Thymus (tissue), 11 donors: Measurements from ENCODE around the gene DRG2. TPM values are rescaled to one million over a fixed set of nuclear protein-coding genes. Genes with fewer than 3 reads are reported as not detected.

Source experiments
- DNase-seq, 9 donors: peaks; one replicate each; pipeline ENCODE4 v3.0.0-alpha.2; 2013; ENCODE audit warnings: low spot score in 9 of 9, low read depth in 6 of 9, missing footprints in 1 of 9
- H3K27ac ChIP-seq, 2 donors: one replicate each; pipeline ENCODE4 v1.5.1; 2013; ENCODE audit warnings: control low read depth in 1 of 2, low read depth in 1 of 2, low read length in 1 of 2, mild to moderate bottlenecking in 1 of 2, moderate library complexity in 1 of 2
- H3K27me3 ChIP-seq, 2 donors: one replicate each; pipeline ENCODE4 v1.5.1; 2013; ENCODE audit warnings: low read length in 1 of 2; ENCODE audit not compliant: control insufficient read depth in 2 of 2, insufficient read depth in 1 of 2
- H3K36me3 ChIP-seq, 2 donors: one replicate each; pipeline ENCODE4 v1.5.1; 2013; ENCODE audit warnings: low read length in 1 of 2, mild to moderate bottlenecking in 1 of 2, moderate library complexity in 1 of 2; ENCODE audit not compliant: control insufficient read depth in 2 of 2, insufficient read depth in 2 of 2
- H3K4me1 ChIP-seq, 2 donors: one replicate each; pipeline ENCODE4 v1.5.1; 2013; ENCODE audit warnings: low read length in 2 of 2; ENCODE audit not compliant: control insufficient read depth in 2 of 2, insufficient read depth in 2 of 2
- H3K4me3 ChIP-seq, 2 donors: one replicate each; pipeline ENCODE4 v1.5.1; 2013; ENCODE audit warnings: low read length in 2 of 2, control low read depth in 1 of 2, mild to moderate bottlenecking in 1 of 2
- H3K9me3 ChIP-seq, 2 donors: one replicate each; pipeline ENCODE4 v1.5.1; 2013; ENCODE audit warnings: low read length in 1 of 2, mild to moderate bottlenecking in 1 of 2; ENCODE audit not compliant: control insufficient read depth in 2 of 2, insufficient read depth in 1 of 2
- WGBS: extraction: QIAGEN DNeasy Blood & Tissue Kit; methylation state at CpG from one replicate; pipeline ENCODE4 v1.1.7; 2013; 5-methylcytosine and 5-hydroxymethylcytosine counted together
- polyA plus RNA-seq: library from polyadenylated mRNA; stranded (reverse); fragments of 200-250 nt; gene quantifications from one replicate; pipeline ENCODE4 v1.2.3, GENCODE V29; 2013
- total RNA-seq: library from RNA; stranded (reverse); fragments of 120-200 nt; gene quantifications from one replicate; pipeline ENCODE4 v1.2.4, GENCODE V29; 2013
- donor health status: healthy.

Gene DRG2
- total and polyA plus RNA-seq, 2 donors: 32.4 to 46.4 TPM

DNA sequence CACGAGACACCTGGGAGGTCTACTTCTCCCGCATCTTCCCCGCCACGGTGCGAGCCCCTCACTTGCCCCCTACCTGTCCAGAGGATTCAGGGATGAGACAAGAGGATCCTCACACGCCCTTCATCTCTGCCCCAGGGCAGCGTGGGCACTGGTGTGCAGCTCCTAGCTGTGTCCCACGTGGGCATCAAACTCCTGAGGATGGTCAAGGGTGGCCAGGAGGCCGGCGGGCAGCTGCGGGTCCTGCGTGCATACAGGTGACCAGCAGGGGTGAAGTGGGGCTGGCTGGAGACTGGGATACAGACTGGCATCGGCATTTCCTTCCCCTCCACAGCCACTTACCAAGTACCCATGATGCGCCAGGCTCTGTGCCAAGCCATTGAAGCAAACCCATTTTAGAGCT is 67.4 kb downstream of the DRG2 start:
- Histone ChIP-seq H3K9me3 (peaks cover 0 to 4% of the 10 kb centered on the region in 2 donors), H3K27ac (no peak overlapping the region), H3K4me1 (peaks cover 0 to 17% of the 10 kb centered on the region in 2 donors), H3K36me3 (no peaks in the 10 kb centered on the region), H3K4me3 (no peak overlapping the region), H3K27me3 (peaks cover 0 to 39% of the 10 kb centered on the region in 2 donors)
- 96% methylated on average over 14 of the region's 14 CpGs for WGBS
- no peak for DNase-seq

DNA sequence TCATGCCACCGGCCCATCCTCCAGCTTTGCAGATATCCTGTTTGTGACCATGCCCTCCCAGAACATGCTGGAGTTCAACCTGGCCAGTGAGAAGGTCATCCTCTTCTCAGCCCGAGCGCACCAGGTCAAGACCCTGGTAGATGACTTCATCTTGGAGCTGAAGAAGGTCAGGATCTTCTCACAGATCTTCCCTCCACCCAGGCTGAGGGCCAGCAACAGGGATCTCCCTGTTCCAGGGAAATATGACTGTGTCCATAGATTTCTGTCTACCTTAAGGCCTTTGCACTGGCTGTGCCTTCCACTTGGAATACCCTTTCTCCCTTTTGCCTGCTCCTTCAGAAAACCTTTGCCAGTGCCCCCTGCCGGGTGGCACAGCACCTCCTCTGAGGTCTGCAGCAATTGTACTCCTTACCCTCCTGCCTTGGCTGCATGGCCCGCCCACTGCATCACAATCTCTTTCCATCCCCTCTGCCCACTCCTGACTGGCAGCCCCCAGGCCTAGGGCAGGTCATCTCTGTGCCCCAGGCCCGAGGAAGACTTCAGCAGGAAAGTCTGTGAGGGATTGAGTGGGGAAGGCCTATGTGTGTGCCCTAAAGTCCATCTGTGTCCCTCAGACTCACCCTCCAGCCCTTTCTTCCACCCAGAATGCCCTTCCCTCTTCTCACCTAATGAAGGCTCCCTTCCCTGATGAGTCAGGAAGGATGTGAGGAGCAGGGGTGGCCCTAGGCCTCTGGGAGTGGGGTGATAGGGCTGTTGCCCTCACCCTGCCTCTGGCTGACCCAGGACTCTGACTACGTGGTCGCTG is 68.6 kb downstream of the DRG2 start:
- DNase-seq: no peak

DNA sequence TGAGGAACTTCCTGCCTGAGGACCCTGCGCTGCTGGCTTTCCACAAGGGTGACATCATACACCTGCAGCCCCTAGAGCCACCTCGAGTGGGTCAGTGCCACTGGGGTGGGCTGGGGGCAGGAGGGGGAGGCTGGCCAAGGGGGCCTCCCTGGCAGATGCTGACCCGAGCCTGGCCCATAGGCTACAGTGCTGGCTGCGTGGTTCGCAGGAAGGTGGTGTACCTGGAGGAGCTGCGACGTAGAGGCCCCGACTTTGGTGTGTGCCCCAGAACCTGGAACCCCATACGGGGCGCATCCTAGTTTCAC is 69.2 kb downstream of the DRG2 start:
- Histone ChIP-seq H3K9me3 (peaks cover 0 to 4% of the 10 kb centered on the region in 2 donors), H3K36me3 (no peaks in the 10 kb centered on the region), H3K27me3 (peaks cover 0 to 40% of the 10 kb centered on the region in 2 donors), H3K4me1 (peaks cover 0 to 17% of the 10 kb centered on the region in 2 donors), H3K4me3 (no peak overlapping the region), H3K27ac (no peak overlapping the region)
- 92% methylated on average over 10 of the region's 10 CpGs for WGBS
- DNase-seq: no peak

More for the DNA sequence above, 68.6 kb downstream of the DRG2 start:
- WGBS: 83% methylated on average over 8 of the region's 8 CpGs
- Histone ChIP-seq H3K9me3 (peaks cover 0 to 4% of the 10 kb centered on the region in 2 donors), H3K36me3 (no peaks in the 10 kb centered on the region), H3K4me1 (peaks cover 0 to 17% of the 10 kb centered on the region in 2 donors), H3K27me3 (peaks cover 0 to 43% of the 10 kb centered on the region in 2 donors), H3K27ac (no peak overlapping the region), H3K4me3 (no peak overlapping the region)

Other genes with a start within 250 kb of the DRG2 start
- 6.6 TPM for gene TOM1L2, start 115.5 kb upstream of the DRG2 start, total RNA-seq
- 17.5 TPM for gene TOM1L2, start 115.5 kb upstream of the DRG2 start, polyA plus RNA-seq
- gene DRC3, start 115.1 kb upstream of the DRG2 start, total RNA-seq: 1.3 TPM
- 3.3 TPM for gene DRC3, start 115.1 kb upstream of the DRG2 start, polyA plus RNA-seq
- 16.4 TPM for gene ATPAF2, start 48.8 kb upstream of the DRG2 start, total RNA-seq
- gene ATPAF2, start 48.8 kb upstream of the DRG2 start, polyA plus RNA-seq: 23.1 TPM
- 4.9 TPM for gene GID4, start 48.5 kb upstream of the DRG2 start, total RNA-seq
- 6.0 TPM for gene GID4, start 48.5 kb upstream of the DRG2 start, polyA plus RNA-seq
- 0.24 TPM for gene MYO15A, start 20.8 kb downstream of the DRG2 start, total RNA-seq
- gene MYO15A, start 20.8 kb downstream of the DRG2 start, polyA plus RNA-seq: 1.9 TPM
- gene ALKBH5, start 95.9 kb downstream of the DRG2 start, total RNA-seq: 58.3 TPM
- gene ALKBH5, start 95.9 kb downstream of the DRG2 start, polyA plus RNA-seq: 48.5 TPM
- gene LLGL1, start 137.7 kb downstream of the DRG2 start, total RNA-seq: 8.0 TPM
- 8.3 TPM for gene LLGL1, start 137.7 kb downstream of the DRG2 start, polyA plus RNA-seq
- 112 TPM for gene FLII, start 170.8 kb downstream of the DRG2 start, total RNA-seq
- gene FLII, start 170.8 kb downstream of the DRG2 start, polyA plus RNA-seq: 195 TPM
- 5.4 TPM for gene MIEF2, start 172.7 kb downstream of the DRG2 start, total RNA-seq
- gene MIEF2, start 172.7 kb downstream of the DRG2 start, polyA plus RNA-seq: 8.5 TPM
- 22.6 TPM for gene TOP3A, start 227.0 kb downstream of the DRG2 start, total RNA-seq
- 23.5 TPM for gene TOP3A, start 227.0 kb downstream of the DRG2 start, polyA plus RNA-seq
- 7.8 TPM for gene SMCR8, start 227.3 kb downstream of the DRG2 start, total RNA-seq
- 7.3 TPM for gene SMCR8, start 227.3 kb downstream of the DRG2 start, polyA plus RNA-seq